Calu3 (cell line): ENCODE results near the gene GNG5. TPM values are rescaled to one million over a fixed set of nuclear protein-coding genes. Genes with fewer than 3 reads are reported as not detected.

ENCODE experiments used
- Bru-seq: library from RNA; stranded (reverse); fragments of 400-500 nt; gene quantifications from one replicate; lab custom pipeline; 2021; lab: Mats Ljungman, UMichigan
- BruChase-seq, 2 experiments: library from RNA; stranded (reverse); fragments of 400-500 nt; gene quantifications; one replicate each; lab custom pipeline; 2021; lab: Mats Ljungman, UMichigan
- BruUV-seq: library from RNA; stranded (reverse); fragments of 400-500 nt; replicated peaks from 2 replicates; lab custom pipeline; 2021; lab: Mats Ljungman, UMichigan
- CTCF ChIA-PET: fragments of 300-600 bp; sonication (Branson Sonifier 250); formaldehyde crosslinking; loops from one replicate; lab custom pipeline; 2022; ENCODE audit warnings: antibody characterized with exemption; lab: Charles Lee
- DNase-seq: peaks from one replicate; pipeline ENCODE4 v3.0.0; 2022
- H3K27ac Mint-ChIP-seq: one replicate; pipeline ENCODE4 v1.8.0; 2022; ENCODE audit warnings: mixed read lengths; ENCODE audit not compliant: unreplicated experiment
- H3K27me3 Mint-ChIP-seq: one replicate; pipeline ENCODE4 v1.8.0; 2022; ENCODE audit warnings: mixed read lengths; ENCODE audit not compliant: unreplicated experiment
- H3K36me3 Mint-ChIP-seq: one replicate; pipeline ENCODE4 v1.8.0; 2022; ENCODE audit warnings: mild to moderate bottlenecking, moderate library complexity, mixed read lengths; ENCODE audit not compliant: insufficient read depth, unreplicated experiment
- H3K4me1 Mint-ChIP-seq: one replicate; pipeline ENCODE4 v1.8.0; 2022; ENCODE audit warnings: mild to moderate bottlenecking, low read depth, mixed read lengths; ENCODE audit not compliant: unreplicated experiment
- H3K4me3 Mint-ChIP-seq: one replicate; pipeline ENCODE4 v1.8.0; 2022; ENCODE audit warnings: mild to moderate bottlenecking, low read depth, moderate library complexity, mixed read lengths; ENCODE audit not compliant: unreplicated experiment
- H3K9me3 Mint-ChIP-seq: one replicate; pipeline ENCODE4 v1.8.0; 2022; ENCODE audit warnings: low read depth, mixed read lengths; ENCODE audit not compliant: unreplicated experiment
- CTCF ChIP-seq: fragments of 200-600 bp; IDR thresholded peaks from one replicate; pipeline ENCODE4 v1.8.0; 2022; ENCODE audit warnings: antibody characterized with exemption; ENCODE audit not compliant: unreplicated experiment
- intact Hi-C: fragments of 100-400 bp; cut with micrococcal nuclease; formaldehyde crosslinking; loops from one replicate; pipeline ENCODE4 v1.10.0; 2022; ENCODE audit not compliant: unreplicated experiment
- long read RNA-seq: library from polyadenylated mRNA; stranded (forward); transcript quantifications from one replicate; pipeline ENCODE4 v2.0.0, GENCODE V29; 2022
- total RNA-seq: library from RNA; stranded (reverse); gene quantifications from 2 replicates; pipeline ENCODE4 v1.2.3, GENCODE V29; 2022

Gene GNG5
- total RNA-seq (117 and 118 TPM in 2 replicates), Bru-seq, nascent RNA (percentile 90 among the genes with signal in this experiment), BruChase-seq, experiment 1, labeled RNA remaining after a 6-hour chase (percentile 99 among the genes with signal in this experiment), BruChase-seq, experiment 2, labeled RNA remaining after a 2-hour chase (percentile 97 among the genes with signal in this experiment)
- long read RNA-seq, transcript GNG5-202 (4 exons, 790 nt), result minor isoform, 9 of 400 reads
- long read RNA-seq, transcript GNG5-201 (3 exons, 920 nt), result major isoform, 388 of 400 reads
- long read RNA-seq, partial matches to known transcripts, result 2 of 400 reads
- long read RNA-seq, other reads (novel, unspliced or antisense), result 1 of 400 reads

- H3K4me1 Mint-ChIP-seq, result peaks cover 20% of the 10 kb centered on the region
- intact Hi-C loops, result loop anchor here (2.0 to 5.0 kb wide), 2 partner anchors 66 to 115 kb away; partner anchors contain the start of gene CTBS
- DNase-seq, result peak; percentile 99
- no peak for TF ChIP-seq CTCF
- no peaks in the 10 kb centered on the region for H3K9me3 Mint-ChIP-seq
- H3K4me3 Mint-ChIP-seq, result peak within 1 kb of the TSS; percentile 89
- peaks cover 42% of the 10 kb centered on the region for H3K36me3 Mint-ChIP-seq
- CTCF ChIA-PET, result interaction anchor here (0.6 to 1.1 kb wide), 8 partner anchors 24 to 382 kb away, joined by 3 to 4 read pairs (median 3); partner anchors contain the start of gene CTBS
- no peaks in the 10 kb centered on the region for H3K27me3 Mint-ChIP-seq
- no TSS peak for BruUV-seq
- H3K27ac Mint-ChIP-seq, result peak within 1 kb of the TSS; percentile 87
Measured at GRCh38 chr1:84506002-84506728, at the start of gene GNG5, which contains the start of gene SPATA1. Gene GNG5 (minus strand): TSS chr1:84506581. CDS start chr1:84506091, 490 bp downstream. Gene SPATA1 (plus strand): TSS chr1:84506386. CDS start chr1:84516360, 9,974 bp downstream.

- Mint-ChIP-seq H3K9me3 (no peaks in the 10 kb centered on the region), H3K27ac (no peak overlapping the region), H3K27me3 (no peaks in the 10 kb centered on the region), H3K4me3 (no peak overlapping the region), H3K4me1 (no peaks in the 10 kb centered on the region), H3K36me3 (no peaks in the 10 kb centered on the region)
- no peak for DNase-seq
- CTCF ChIA-PET, result no interaction called here
- no TSS peak for BruUV-seq
- intact Hi-C loops, result no loop called here
- no peak for TF ChIP-seq CTCF
Measured at GRCh38 chr1:84550826-84551225, 44.4 kb upstream of the GNG5 start.

GRCh38 chr1:84541679-84542078, 35.3 kb upstream of the GNG5 start:
- no peaks in the 10 kb centered on the region for H3K9me3 Mint-ChIP-seq
- TF ChIP-seq CTCF, result no peak
- BruUV-seq, result no TSS peak
- CTCF ChIA-PET, result no interaction called here
- H3K36me3 Mint-ChIP-seq, result no peaks in the 10 kb centered on the region
- no peak overlapping the region for H3K27ac Mint-ChIP-seq
- no peak for DNase-seq
- no peaks in the 10 kb centered on the region for H3K4me1 Mint-ChIP-seq
- H3K27me3 Mint-ChIP-seq, result no peaks in the 10 kb centered on the region
- intact Hi-C loops, result loop anchor here (1.0 to 5.0 kb wide), 2 partner anchors 99 to 399 kb away; partner anchors contain the start of gene PRKACB
- no peak overlapping the region for H3K4me3 Mint-ChIP-seq

- BruUV-seq, result no TSS peak
- Mint-ChIP-seq H3K27ac (no peak overlapping the region), H3K4me3 (no peak overlapping the region), H3K9me3 (no peaks in the 10 kb centered on the region), H3K4me1 (no peaks in the 10 kb centered on the region), H3K36me3 (no peaks in the 10 kb centered on the region), H3K27me3 (no peaks in the 10 kb centered on the region)
- DNase-seq, result no peak
- intact Hi-C loops, result loop anchor here (1.0 to 5.0 kb wide), 2 partner anchors 98 to 398 kb away; partner anchors contain the start of gene PRKACB
- no peak for TF ChIP-seq CTCF
- CTCF ChIA-PET, result no interaction called here
Measured at GRCh38 chr1:84540759-84541158, 34.4 kb upstream of the GNG5 start.
